OCI-LY3 (cell line): ENCODE results near the gene WNT11.

Experiments
- EZH2phosphoT487 ChIP-seq: fragments of 200-600 bp; shearing (Covaris generic); IDR thresholded peaks from 2 replicates; pipeline ENCODE4 v1.6.1; 2018; ENCODE audit warnings: antibody characterized with exemption, mixed run types, low read depth
- TF ChIP-seq, protein P1 (sequence below): fragments of 200-600, 300-600 bp; sonication (generic); IDR thresholded peaks from 2 replicates; pipeline ENCODE4 v1.5.1; 2014; ENCODE audit warnings: antibody characterized with exemption, low read length, low read depth

DNA sequence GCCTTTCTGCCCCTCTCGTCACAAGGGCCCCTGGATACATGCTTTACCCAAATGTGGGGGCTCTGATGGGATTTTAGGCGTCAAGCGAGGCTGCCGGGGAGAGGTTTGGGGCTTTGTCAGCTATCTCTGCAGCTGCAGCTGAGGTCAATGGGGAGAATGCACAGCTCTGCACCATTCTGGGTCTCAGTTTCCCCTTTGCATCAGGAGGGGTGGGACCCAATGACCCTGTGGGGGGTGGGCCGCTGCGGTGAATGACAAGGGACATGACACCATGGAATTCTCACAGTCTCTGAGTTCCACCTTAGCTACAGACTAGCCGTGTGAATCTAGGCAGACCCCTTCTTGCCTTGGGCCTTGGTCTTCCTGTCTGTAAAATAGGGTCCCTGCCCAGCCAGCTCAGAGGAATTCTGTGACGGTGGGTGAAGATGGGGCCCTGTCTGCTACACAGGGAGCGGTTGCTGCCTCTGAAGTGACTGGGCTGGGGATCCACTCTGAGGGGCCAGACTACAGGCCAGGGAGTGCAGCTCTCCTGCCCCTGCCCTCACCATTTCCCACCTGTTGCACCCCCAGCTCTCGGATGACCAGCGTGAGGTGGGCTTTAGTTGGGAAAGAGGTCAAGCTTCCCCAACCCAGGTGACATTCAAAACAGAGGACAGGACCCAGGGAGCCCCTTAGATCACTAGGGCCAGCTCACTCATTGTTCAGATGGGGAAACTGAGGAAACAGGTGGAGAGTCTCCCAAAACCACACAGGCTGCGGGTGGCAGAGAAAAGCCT, 35.9 kb upstream of the WNT11 start:
- TF ChIP-seq, protein P1, sequence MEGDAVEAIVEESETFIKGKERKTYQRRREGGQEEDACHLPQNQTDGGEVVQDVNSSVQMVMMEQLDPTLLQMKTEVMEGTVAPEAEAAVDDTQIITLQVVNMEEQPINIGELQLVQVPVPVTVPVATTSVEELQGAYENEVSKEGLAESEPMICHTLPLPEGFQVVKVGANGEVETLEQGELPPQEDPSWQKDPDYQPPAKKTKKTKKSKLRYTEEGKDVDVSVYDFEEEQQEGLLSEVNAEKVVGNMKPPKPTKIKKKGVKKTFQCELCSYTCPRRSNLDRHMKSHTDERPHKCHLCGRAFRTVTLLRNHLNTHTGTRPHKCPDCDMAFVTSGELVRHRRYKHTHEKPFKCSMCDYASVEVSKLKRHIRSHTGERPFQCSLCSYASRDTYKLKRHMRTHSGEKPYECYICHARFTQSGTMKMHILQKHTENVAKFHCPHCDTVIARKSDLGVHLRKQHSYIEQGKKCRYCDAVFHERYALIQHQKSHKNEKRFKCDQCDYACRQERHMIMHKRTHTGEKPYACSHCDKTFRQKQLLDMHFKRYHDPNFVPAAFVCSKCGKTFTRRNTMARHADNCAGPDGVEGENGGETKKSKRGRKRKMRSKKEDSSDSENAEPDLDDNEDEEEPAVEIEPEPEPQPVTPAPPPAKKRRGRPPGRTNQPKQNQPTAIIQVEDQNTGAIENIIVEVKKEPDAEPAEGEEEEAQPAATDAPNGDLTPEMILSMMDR: no peak
- no peak for TF ChIP-seq EZH2phosphoT487
